ENCODE measurements around the gene OR1F1. TPM values are rescaled to one million over a fixed set of nuclear protein-coding genes. Genes with fewer than 3 reads are reported as not detected.

Gene OR1F1
- total RNA-seq, 2 donors from 2014 or later: not detected

GRCh38 chr16:3223913-3224515 is 36.0 kb downstream of the OR1F1 start:
- intact Hi-C loops (cut with DNase I): no loop called here
- DNase-seq (ENCODE audit: low spot score): no peak

GRCh38 chr16:3234543-3234856 is 46.5 kb downstream of the OR1F1 start:
- intact Hi-C loops (cut with DNase I): no loop called here
- no peak for DNase-seq (ENCODE audit: low spot score)

GRCh38 chr16:3234857-3235561 is 47.0 kb downstream of the OR1F1 start, which contains the start of gene ZNF200:
Gene ZNF200, minus strand, starts transcription at chr16:3235158. Its CDS starts 1,403 bp downstream, at chr16:3233755.
- DNase-seq (ENCODE audit: low spot score): peak; percentile 99
- intact Hi-C loops (cut with DNase I): no loop called here

GRCh38 chr16:3235856-3236669 is 48.1 kb downstream of the OR1F1 start:
- peak; percentile 88 for DNase-seq (ENCODE audit: low spot score)

GRCh38 chr16:3241761-3242160 is 53.8 kb downstream of the OR1F1 start:
- DNase-seq (ENCODE audit: low spot score): no peak
- intact Hi-C loops (cut with DNase I): no loop called here

More at GRCh38 chr16:3235856-3236669, 48.1 kb downstream of the OR1F1 start:
- intact Hi-C loops (cut with DNase I): no loop called here

GRCh38 chr16:3242709-3243108 is 54.7 kb downstream of the OR1F1 start:
- no peak for DNase-seq (ENCODE audit: low spot score)
- intact Hi-C loops (cut with DNase I): no loop called here

GRCh38 chr16:3243882-3244281 is 55.9 kb downstream of the OR1F1 start:
- no peak for DNase-seq (ENCODE audit: low spot score)
- intact Hi-C loops (cut with DNase I): no loop called here

GRCh38 chr16:3246002-3246401 is 58.0 kb downstream of the OR1F1 start:
- intact Hi-C loops (cut with DNase I): no loop called here
- DNase-seq (ENCODE audit: low spot score): no peak

GRCh38 chr16:3246876-3247275 is 58.9 kb downstream of the OR1F1 start:
- peak; percentile 57 for DNase-seq (ENCODE audit: low spot score)
- intact Hi-C loops (cut with DNase I): no loop called here

- intact Hi-C loops (cut with DNase I): no loop called here
- DNase-seq (ENCODE audit: low spot score): peak; percentile 42
Measured at GRCh38 chr16:3248596-3248995, 60.6 kb downstream of the OR1F1 start.

- DNase-seq (ENCODE audit: low spot score): no peak
- intact Hi-C loops (cut with DNase I): no loop called here
Measured at GRCh38 chr16:3249020-3249419, 61.0 kb downstream of the OR1F1 start.

GRCh38 chr16:3249451-3249850 is 61.4 kb downstream of the OR1F1 start:
- peak; percentile 36 for DNase-seq (ENCODE audit: low spot score)
- intact Hi-C loops (cut with DNase I): no loop called here

- intact Hi-C loops (cut with DNase I): no loop called here
- DNase-seq (ENCODE audit: low spot score): no peak
Measured at GRCh38 chr16:3252967-3253366, 65.0 kb downstream of the OR1F1 start.

- intact Hi-C loops (cut with DNase I): no loop called here
- peak; percentile 70 for DNase-seq (ENCODE audit: low spot score)
Measured at GRCh38 chr16:3254309-3254708, 66.3 kb downstream of the OR1F1 start.

Other genes starting within 250 kb of the OR1F1 start
- not detected for gene KREMEN2, start 223.9 kb upstream of the OR1F1 start, total RNA-seq
- 1 to 10 TPM; 2.5 to 5.4 TPM for gene PAQR4, start 218.9 kb upstream of the OR1F1 start, total RNA-seq
- 1 to 10 TPM in 1 of 2 donors, under 1 TPM in 1; 0.76 to 1.6 TPM for gene PKMYT1, start 207.8 kb upstream of the OR1F1 start, total RNA-seq
- gene CLDN9, start 175.3 kb upstream of the OR1F1 start, total RNA-seq: not detected
- gene CLDN6, start 170.0 kb upstream of the OR1F1 start, total RNA-seq: not detected
- 100 to 1,000 TPM in 1 of 2 donors, 10 to 100 TPM in 1; 67.1 to 156 TPM for gene TNFRSF12A, start 167.8 kb upstream of the OR1F1 start, total RNA-seq
- gene HCFC1R1, start 164.3 kb upstream of the OR1F1 start, total RNA-seq: 100 to 1,000 TPM in 1 of 2 donors, 10 to 100 TPM in 1; 63.3 to 104 TPM
- 10 to 100 TPM; 21.6 to 25.7 TPM for gene THOC6, start 164.2 kb upstream of the OR1F1 start, total RNA-seq
- gene BICDL2, start 151.3 kb upstream of the OR1F1 start, total RNA-seq: under 1 TPM in 1 of 2 donors, not detected in 1; 0.10 TPM
- gene MMP25, start 141.6 kb upstream of the OR1F1 start, total RNA-seq: 1 to 10 TPM; 4.7 to 5.6 TPM
- 10 to 100 TPM; 56.8 to 65.4 TPM for gene IL32, start 122.6 kb upstream of the OR1F1 start, total RNA-seq
- not detected for gene ZSCAN10, start 88.9 kb upstream of the OR1F1 start, total RNA-seq
- gene ZNF205, start 75.6 kb upstream of the OR1F1 start, total RNA-seq: 1 to 10 TPM; 7.6 to 8.3 TPM
- 10 to 100 TPM in 1 of 2 donors, 1 to 10 TPM in 1; 8.3 to 10.2 TPM for gene ZNF213, start 53.2 kb upstream of the OR1F1 start, total RNA-seq
- gene ZNF200, start 47.0 kb downstream of the OR1F1 start, total RNA-seq: 1 to 10 TPM; 5.1 to 6.9 TPM
- gene MEFV, start 68.4 kb downstream of the OR1F1 start, total RNA-seq: 1 to 10 TPM; 1.9 to 4.9 TPM
- 10 to 100 TPM; 19.8 to 21.2 TPM for gene ZNF263, start 95.3 kb downstream of the OR1F1 start, total RNA-seq
- 1 to 10 TPM; 6.4 to 9.1 TPM for gene TIGD7, start 117.2 kb downstream of the OR1F1 start, total RNA-seq
- gene ZNF75A, start 117.3 kb downstream of the OR1F1 start, total RNA-seq: 10 to 100 TPM; 17.5 to 21.3 TPM
- gene OR2C1, start 167.7 kb downstream of the OR1F1 start, total RNA-seq: not detected
- gene ZSCAN32, start 212.8 kb downstream of the OR1F1 start, total RNA-seq: 10 to 100 TPM; 10.8 to 11.9 TPM
- gene ZNF174, start 213.0 kb downstream of the OR1F1 start, total RNA-seq: 1 to 10 TPM; 7.1 to 8.2 TPM

Measured in posterior vena cava (tissue), 2 donors.